Progenitor cell of endocrine pancreas (in vitro differentiated cells): ENCODE data around the gene FAM168B. TPM values are rescaled to one million over a fixed set of nuclear protein-coding genes. Genes with fewer than 3 reads are reported as not detected.
A peak's percentile ranks its signal among the peaks of the same experiment; 100 is the strongest.

ENCODE experiments used
- DNase-seq: peaks from one replicate; pipeline ENCODE4 v3.0.0; 2021; ENCODE audit warnings: low spot score; ENCODE audit not compliant: unreplicated experiment
- H3K27ac Mint-ChIP-seq: 2 replicates; pipeline ENCODE4 v1.8.0; 2021; ENCODE audit warnings: mild to moderate bottlenecking, moderate library complexity, mixed read lengths
- H3K27me3 Mint-ChIP-seq: 2 replicates; pipeline ENCODE4 v1.8.0; 2021; ENCODE audit warnings: mixed read lengths
- H3K36me3 Mint-ChIP-seq: 2 replicates; pipeline ENCODE4 v1.8.0; 2022; ENCODE audit warnings: mixed read lengths; ENCODE audit not compliant: insufficient read depth
- H3K4me1 Mint-ChIP-seq: 2 replicates; pipeline ENCODE4 v1.8.0; 2021; ENCODE audit warnings: low read depth, mixed read lengths
- H3K4me3 Mint-ChIP-seq: 2 replicates; pipeline ENCODE4 v1.8.0; 2021; ENCODE audit warnings: low read depth, mild to moderate bottlenecking, moderate library complexity, mixed read lengths
- H3K9me3 Mint-ChIP-seq: 2 replicates; pipeline ENCODE4 v1.8.0; 2021; ENCODE audit warnings: low read depth, mixed read lengths
- CTCF ChIP-seq: fragments of 200-600 bp; sonication (generic); IDR thresholded peaks from one replicate; pipeline ENCODE4 v1.5.0; 2021; ENCODE audit warnings: antibody characterized with exemption, mild to moderate bottlenecking; ENCODE audit not compliant: unreplicated experiment
- total RNA-seq: library from RNA; stranded (reverse); gene quantifications from 2 replicates; pipeline ENCODE4 v1.2.1, GENCODE V29; 2021

FAM168B gene
- total RNA-seq, 1 donor from 2014 or later = 111 TPM

GRCh38 chr2:131064589-131065512, 28.4 kb downstream of the FAM168B start:
- Mint-ChIP-seq H3K9me3 (no peaks in the 10 kb centered on the region), H3K27ac (peak overlapping the region; percentile 59)

GRCh38 chr2:131063501-131064283, 29.6 kb downstream of the FAM168B start:
- Mint-ChIP-seq H3K4me1 (peaks cover 12% of the 10 kb centered on the region), H3K36me3 (peaks cover 24% of the 10 kb centered on the region), H3K9me3 (no peaks in the 10 kb centered on the region), H3K4me3 (no peak overlapping the region), H3K27ac (peak overlapping the region; percentile 29), H3K27me3 (no peaks in the 10 kb centered on the region)
- TF ChIP-seq CTCF = no peak
- no peak for DNase-seq

More at GRCh38 chr2:131064589-131065512, 28.4 kb downstream of the FAM168B start:
- Mint-ChIP-seq H3K27me3 (no peaks in the 10 kb centered on the region), H3K36me3 (peaks cover 27% of the 10 kb centered on the region), H3K4me1 (peaks cover 12% of the 10 kb centered on the region), H3K4me3 (no peak overlapping the region)
- no peak for TF ChIP-seq CTCF
- DNase-seq = no peak

GRCh38 chr2:131058920-131059319, 34.3 kb downstream of the FAM168B start:
- no peak overlapping the region for H3K4me3 Mint-ChIP-seq
- H3K27ac Mint-ChIP-seq = no peak overlapping the region
- no peak for DNase-seq
- no peaks in the 10 kb centered on the region for H3K9me3 Mint-ChIP-seq
- TF ChIP-seq CTCF = no peak
- H3K27me3 Mint-ChIP-seq = no peaks in the 10 kb centered on the region
- H3K36me3 Mint-ChIP-seq = peaks cover 25% of the 10 kb centered on the region
- peaks cover 6% of the 10 kb centered on the region for H3K4me1 Mint-ChIP-seq

GRCh38 chr2:131058214-131058843, 34.9 kb downstream of the FAM168B start:
- peaks cover 23% of the 10 kb centered on the region for H3K36me3 Mint-ChIP-seq
- TF ChIP-seq CTCF = no peak
- H3K4me1 Mint-ChIP-seq = peaks cover 6% of the 10 kb centered on the region
- H3K9me3 Mint-ChIP-seq = no peaks in the 10 kb centered on the region
- no peak overlapping the region for H3K4me3 Mint-ChIP-seq
- H3K27me3 Mint-ChIP-seq = no peaks in the 10 kb centered on the region
- no peak overlapping the region for H3K27ac Mint-ChIP-seq
- DNase-seq = no peak

GRCh38 chr2:131056932-131057287, 36.4 kb downstream of the FAM168B start:
- Mint-ChIP-seq H3K9me3 (no peaks in the 10 kb centered on the region), H3K4me1 (peaks cover 2% of the 10 kb centered on the region), H3K27me3 (no peaks in the 10 kb centered on the region), H3K36me3 (peaks cover 27% of the 10 kb centered on the region), H3K27ac (peak overlapping the region; percentile 19), H3K4me3 (no peak overlapping the region)
- TF ChIP-seq CTCF = no peak
- no peak for DNase-seq
